Measurements from ENCODE around the gene DOCK11. TPM values are rescaled to one million over a fixed set of nuclear protein-coding genes. Genes with fewer than 3 reads are reported as not detected.
A peak's percentile ranks its signal among the peaks of the same experiment; 100 is the strongest.
"Not testable (repeated sequence)": the region's sequence is repeated elsewhere in the genome, so short reads cannot be mapped to it uniquely, and the experiment has no call there.

DOCK11 gene
- total RNA-seq, 2 experiments from 2014 or later = 47.5 to 50.4 TPM

DNA sequence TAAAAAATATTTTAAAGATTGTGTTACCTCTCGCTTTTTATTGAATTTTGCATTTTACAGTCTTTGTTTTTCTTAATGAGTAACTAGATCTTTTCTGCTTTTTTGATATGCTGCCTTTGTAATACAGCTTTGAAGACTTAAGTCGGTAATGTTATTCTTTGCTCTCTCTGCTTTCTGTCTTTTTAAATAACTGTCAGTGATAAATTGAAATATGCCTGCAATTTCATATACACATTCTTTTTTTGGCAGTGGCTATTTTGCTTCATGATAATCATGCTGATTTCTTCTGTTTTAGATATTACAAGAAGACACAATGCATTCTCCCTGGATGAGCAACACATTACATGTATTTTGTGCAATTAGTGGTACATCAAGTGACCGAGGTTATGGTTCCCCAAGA lies 189.8 kb downstream of the DOCK11 start:
- DNase-seq = no peak
- H3K27ac Mint-ChIP-seq = no peak overlapping the region
- peaks cover 12% of the 10 kb centered on the region for H3K36me3 Mint-ChIP-seq
- peaks cover 1% of the 10 kb centered on the region for H3K4me1 Mint-ChIP-seq (ENCODE audit: low read depth)
- H3K4me3 Mint-ChIP-seq = no peak overlapping the region
- CTCF ChIA-PET = no interaction called here
- no peaks in the 10 kb centered on the region for H3K9me3 Mint-ChIP-seq
- POLR2A ChIA-PET = no interaction called here
- H3K27me3 Mint-ChIP-seq = no peaks in the 10 kb centered on the region
- intact Hi-C loops (cut with micrococcal nuclease) = no loop called here

DNA sequence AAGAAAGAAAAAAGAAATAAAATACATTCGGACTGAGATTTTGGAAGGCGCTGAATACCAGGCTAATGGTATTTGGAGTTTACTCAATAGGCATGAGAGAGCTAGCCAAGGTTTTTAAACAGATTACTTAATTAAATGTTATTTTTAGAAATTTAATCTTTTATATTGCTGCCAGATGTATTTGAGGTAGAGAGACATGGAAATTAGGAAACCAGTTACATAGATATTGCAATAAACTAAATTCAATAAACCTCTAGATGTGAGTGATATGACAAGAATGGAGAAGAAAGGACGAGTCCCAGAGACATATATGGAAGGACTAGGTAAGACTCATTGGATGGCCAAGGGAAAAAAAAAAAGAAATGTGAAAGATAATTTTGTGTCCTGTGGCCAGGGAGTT lies 193.3 kb downstream of the DOCK11 start:
- no peak overlapping the region for H3K27ac Mint-ChIP-seq
- DNase-seq = no peak

GRCh38 chrX:118693843-118694242 lies 198.2 kb downstream of the DOCK11 start:
- intact Hi-C loops (cut with micrococcal nuclease) = no loop called here
- no peaks in the 10 kb centered on the region for H3K9me3 Mint-ChIP-seq
- H3K4me3 Mint-ChIP-seq = no peak overlapping the region
- peaks cover 4% of the 10 kb centered on the region for H3K36me3 Mint-ChIP-seq
- ChIA-PET CTCF (no interaction called here), POLR2A (no interaction called here)
- H3K4me1 Mint-ChIP-seq (ENCODE audit: low read depth) = peaks cover 1% of the 10 kb centered on the region
- H3K27ac Mint-ChIP-seq = no peak overlapping the region
- no peaks in the 10 kb centered on the region for H3K27me3 Mint-ChIP-seq
- DNase-seq = no peak

More for the DNA sequence above, 193.3 kb downstream of the DOCK11 start:
- Mint-ChIP-seq H3K36me3 (peaks cover 10% of the 10 kb centered on the region), H3K9me3 (no peaks in the 10 kb centered on the region), H3K4me3 (no peak overlapping the region), H3K4me1 (ENCODE audit: low read depth) (peaks cover 1% of the 10 kb centered on the region), H3K27me3 (no peaks in the 10 kb centered on the region)
- intact Hi-C loops (cut with micrococcal nuclease) = no loop called here
- CTCF ChIA-PET = no interaction called here
- POLR2A ChIA-PET = no interaction called here

GRCh38 chrX:118694638-118695037 lies 199.0 kb downstream of the DOCK11 start:
- POLR2A ChIA-PET = no interaction called here
- CTCF ChIA-PET = no interaction called here
- Mint-ChIP-seq H3K27me3 (no peaks in the 10 kb centered on the region), H3K9me3 (no peaks in the 10 kb centered on the region), H3K4me3 (no peak overlapping the region), H3K36me3 (peaks cover 2% of the 10 kb centered on the region), H3K4me1 (ENCODE audit: low read depth) (no peaks in the 10 kb centered on the region), H3K27ac (no peak overlapping the region)
- intact Hi-C loops (cut with micrococcal nuclease) = no loop called here
- DNase-seq = no peak

DNA sequence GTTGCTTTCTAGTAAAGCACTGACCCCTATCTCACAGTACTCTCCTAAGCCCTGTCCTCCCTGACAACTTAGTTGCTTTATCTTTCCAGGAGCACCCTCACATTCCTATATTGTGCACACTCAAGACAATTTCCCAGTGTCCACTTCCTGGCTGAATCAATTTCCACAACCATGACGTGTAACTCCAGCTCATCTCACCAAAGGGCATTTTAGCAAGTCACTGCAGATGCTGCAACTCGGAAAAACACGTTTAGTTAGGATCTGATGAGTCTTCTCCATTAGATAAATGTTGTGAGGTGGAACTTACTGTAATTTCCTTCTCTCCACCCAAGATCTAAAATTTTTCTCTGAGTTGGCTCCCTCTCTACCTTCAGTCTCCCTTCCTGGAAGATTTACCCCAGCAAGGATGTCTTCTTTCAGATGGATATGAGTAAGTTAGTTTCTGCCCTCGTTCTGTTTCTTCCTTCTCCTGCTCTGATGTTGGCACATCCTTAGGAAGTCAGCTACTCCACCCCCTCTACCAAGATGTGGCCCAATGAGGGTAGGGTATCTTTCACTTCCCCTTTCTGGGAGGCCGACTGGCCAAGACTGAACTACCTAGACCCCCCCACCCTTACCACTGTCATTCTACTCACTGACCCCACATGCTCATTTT lies 203.0 kb downstream of the DOCK11 start:
- H3K27me3 Mint-ChIP-seq = no peaks in the 10 kb centered on the region
- no peak for DNase-seq
- POLR2A ChIA-PET = no interaction called here
- no peak overlapping the region for H3K4me3 Mint-ChIP-seq
- peaks cover 7% of the 10 kb centered on the region for H3K4me1 Mint-ChIP-seq (ENCODE audit: low read depth)
- H3K36me3 Mint-ChIP-seq = no peaks in the 10 kb centered on the region
- intact Hi-C loops (cut with micrococcal nuclease) = no loop called here
- H3K9me3 Mint-ChIP-seq = no peaks in the 10 kb centered on the region
- H3K27ac Mint-ChIP-seq = peak overlapping the region; percentile 7
- CTCF ChIA-PET = no interaction called here

DNA sequence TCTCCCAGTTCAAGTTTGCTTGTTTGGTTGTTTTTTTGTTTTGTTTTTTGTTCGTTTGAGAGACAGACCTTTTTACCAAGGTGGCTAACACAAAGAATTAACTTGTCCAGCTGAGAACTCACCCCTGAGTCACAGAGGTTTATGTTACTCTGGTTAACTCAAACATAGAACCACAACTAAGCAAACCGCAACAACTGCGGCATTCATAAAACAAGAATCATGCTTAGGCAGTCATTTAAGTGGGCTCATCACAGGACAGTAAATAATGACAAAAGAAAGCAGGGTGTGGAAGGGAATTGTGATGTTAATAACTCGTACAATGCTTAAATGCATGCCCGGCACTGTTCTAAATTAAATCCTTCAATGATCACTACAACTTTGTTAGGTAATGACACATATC lies 207.1 kb downstream of the DOCK11 start:
- Mint-ChIP-seq H3K27ac (no peak overlapping the region), H3K36me3 (no peaks in the 10 kb centered on the region), H3K4me1 (ENCODE audit: low read depth) (peaks cover 7% of the 10 kb centered on the region), H3K4me3 (no peak overlapping the region), H3K27me3 (no peaks in the 10 kb centered on the region), H3K9me3 (no peaks in the 10 kb centered on the region)
- CTCF ChIA-PET = no interaction called here
- DNase-seq = no peak
- intact Hi-C loops (cut with micrococcal nuclease) = no loop called here
- POLR2A ChIA-PET = no interaction called here

DNA sequence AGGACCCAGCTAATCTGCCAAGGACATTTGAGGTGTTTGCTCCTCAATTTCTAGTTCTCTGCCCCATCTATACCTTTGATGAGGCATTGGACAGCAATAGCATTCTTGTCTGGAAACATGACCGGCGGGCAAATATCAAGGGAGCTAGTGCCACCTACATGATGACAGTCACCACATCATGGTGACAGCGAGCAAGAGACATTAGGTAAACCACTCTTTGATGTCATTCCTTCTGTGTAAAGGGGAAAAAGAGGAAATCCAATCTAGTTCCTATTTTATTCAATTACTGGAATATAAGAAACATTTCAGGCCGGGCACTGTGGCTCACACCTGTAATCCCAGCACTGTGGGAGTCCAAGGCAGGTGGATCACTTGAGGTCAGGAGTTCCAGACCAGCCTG lies 211.1 kb downstream of the DOCK11 start:
- POLR2A ChIA-PET = no interaction called here
- intact Hi-C loops (cut with micrococcal nuclease) = no loop called here
- H3K4me3 Mint-ChIP-seq = no peak overlapping the region
- CTCF ChIA-PET = no interaction called here
- H3K4me1 Mint-ChIP-seq (ENCODE audit: low read depth) = peaks cover 11% of the 10 kb centered on the region
- H3K27me3 Mint-ChIP-seq = no peaks in the 10 kb centered on the region
- no peaks in the 10 kb centered on the region for H3K36me3 Mint-ChIP-seq
- H3K9me3 Mint-ChIP-seq = no peaks in the 10 kb centered on the region
- no peak overlapping the region for H3K27ac Mint-ChIP-seq
- DNase-seq = no peak

DNA sequence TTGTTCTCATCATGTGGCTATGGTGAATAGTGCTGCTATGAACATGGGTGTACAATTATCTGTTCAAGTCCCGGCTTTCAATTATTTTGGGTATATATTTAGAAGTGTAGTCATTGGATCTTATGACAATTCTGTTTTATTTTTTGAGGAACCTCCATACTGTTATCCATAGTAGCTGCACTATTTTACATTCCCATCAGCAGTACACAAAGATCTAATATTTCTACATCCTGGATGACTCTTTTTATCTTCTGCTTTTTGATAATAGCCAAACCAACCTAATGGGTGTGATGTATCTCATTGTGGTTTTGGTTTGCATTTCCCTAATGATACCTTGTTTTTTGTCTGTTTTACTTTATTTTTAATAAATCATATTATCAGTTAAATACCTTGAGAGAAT lies 218.9 kb downstream of the DOCK11 start:
- no peaks in the 10 kb centered on the region for H3K36me3 Mint-ChIP-seq
- no peaks in the 10 kb centered on the region for H3K9me3 Mint-ChIP-seq
- peaks cover 4% of the 10 kb centered on the region for H3K27me3 Mint-ChIP-seq
- CTCF ChIA-PET = no interaction called here
- no peaks in the 10 kb centered on the region for H3K4me1 Mint-ChIP-seq (ENCODE audit: low read depth)
- POLR2A ChIA-PET = no interaction called here
- no peak overlapping the region for H3K27ac Mint-ChIP-seq
- DNase-seq = no peak
- no peak overlapping the region for H3K4me3 Mint-ChIP-seq
- intact Hi-C loops (cut with micrococcal nuclease) = no loop called here

GRCh38 chrX:118715917-118716316 lies 220.3 kb downstream of the DOCK11 start:
- CTCF ChIA-PET; DNase-seq; intact Hi-C loops (cut with micrococcal nuclease); H3K27me3 Mint-ChIP-seq; H3K36me3 Mint-ChIP-seq; H3K9me3 Mint-ChIP-seq; H3K27ac Mint-ChIP-seq; H3K4me1 Mint-ChIP-seq (ENCODE audit: low read depth); POLR2A ChIA-PET; H3K4me3 Mint-ChIP-seq: not testable (repeated sequence)

DNA sequence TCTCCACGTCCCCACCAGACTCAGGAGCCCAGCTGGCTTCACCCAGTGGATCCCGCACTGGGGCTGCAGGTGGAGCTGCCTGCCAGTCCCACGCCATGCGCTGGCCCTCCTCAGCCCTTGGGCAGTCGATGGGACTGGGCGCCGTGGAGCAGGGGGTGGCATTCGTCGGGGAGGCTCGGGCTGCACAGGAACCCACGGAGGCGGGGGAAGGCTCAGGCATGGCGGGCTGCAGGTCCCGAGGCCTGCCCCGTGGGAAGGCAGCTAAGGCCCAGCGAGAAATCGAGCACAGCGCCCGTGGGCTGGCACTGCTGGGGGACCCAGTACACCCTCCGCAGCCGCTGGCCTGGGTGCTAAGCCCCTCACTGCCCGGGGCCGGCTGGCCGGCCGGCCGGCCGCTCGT lies 221.2 kb downstream of the DOCK11 start:
- DNase-seq; CTCF ChIA-PET; H3K4me1 Mint-ChIP-seq (ENCODE audit: low read depth); H3K4me3 Mint-ChIP-seq; H3K9me3 Mint-ChIP-seq; H3K27me3 Mint-ChIP-seq; H3K36me3 Mint-ChIP-seq; POLR2A ChIA-PET; H3K27ac Mint-ChIP-seq; intact Hi-C loops (cut with micrococcal nuclease): not testable (repeated sequence)

DNA sequence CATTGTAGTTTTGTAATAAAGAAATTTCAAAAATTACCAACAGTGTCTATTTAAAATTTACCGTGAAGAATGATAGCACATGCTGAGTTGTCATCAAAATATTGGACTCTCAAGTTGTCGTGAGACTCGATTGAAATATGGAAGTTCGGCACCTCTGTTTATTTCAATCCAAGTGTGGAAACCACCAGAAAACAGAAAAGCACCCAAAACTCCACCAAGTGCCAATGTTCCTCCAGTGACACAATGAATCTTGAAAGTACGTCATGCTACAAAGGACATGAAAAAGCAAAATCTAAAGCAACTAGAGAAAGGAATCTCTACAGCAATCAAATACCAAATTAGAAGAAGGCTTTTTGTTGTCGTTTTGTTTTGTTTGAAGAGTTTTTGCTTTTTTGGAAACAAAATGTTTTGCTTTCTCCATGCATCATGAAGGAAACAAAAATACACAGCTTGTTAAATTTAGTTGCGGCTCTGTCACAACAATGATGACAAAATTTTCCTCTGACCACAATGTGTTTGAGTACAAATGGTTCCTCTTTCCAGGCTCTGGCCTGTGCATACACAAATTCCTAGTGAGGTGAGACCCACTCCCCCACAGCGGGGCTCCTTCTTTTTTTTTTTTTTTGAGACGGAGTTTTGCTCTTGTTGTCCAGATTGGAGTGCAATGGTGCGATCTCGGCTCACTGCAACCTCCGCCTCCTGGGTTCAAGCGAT lies 222.2 kb downstream of the DOCK11 start:
- Mint-ChIP-seq H3K36me3 (no peaks in the 10 kb centered on the region), H3K27ac (no peak overlapping the region), H3K4me1 (ENCODE audit: low read depth) (no peaks in the 10 kb centered on the region), H3K27me3 (peaks cover 4% of the 10 kb centered on the region), H3K9me3 (no peaks in the 10 kb centered on the region), H3K4me3 (no peak overlapping the region)
- intact Hi-C loops (cut with micrococcal nuclease) = no loop called here
- ChIA-PET CTCF (no interaction called here), POLR2A (no interaction called here)
- no peak for DNase-seq

DNA sequence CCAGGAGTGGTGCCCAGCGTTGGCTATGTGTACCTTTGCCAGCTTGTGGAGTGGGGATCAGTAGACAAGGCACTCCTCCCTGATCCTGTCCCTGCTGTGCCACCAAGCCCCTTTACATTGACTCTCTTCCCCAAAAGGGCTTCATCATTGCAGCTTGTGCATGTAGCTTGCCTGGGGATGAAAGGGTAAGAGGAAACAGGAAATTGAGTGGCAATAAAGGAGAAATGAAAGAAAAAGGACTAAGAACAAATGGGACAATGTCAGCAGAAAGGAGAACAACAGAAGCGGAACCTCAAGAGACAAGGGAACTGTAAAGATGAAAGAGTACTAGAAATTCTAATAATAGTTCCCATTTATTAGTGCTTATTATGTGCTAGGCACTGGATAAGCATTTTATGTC lies 223.1 kb downstream of the DOCK11 start:
- Mint-ChIP-seq H3K4me3 (no peak overlapping the region), H3K27ac (no peak overlapping the region), H3K4me1 (ENCODE audit: low read depth) (no peaks in the 10 kb centered on the region), H3K27me3 (peaks cover 4% of the 10 kb centered on the region), H3K36me3 (no peaks in the 10 kb centered on the region), H3K9me3 (no peaks in the 10 kb centered on the region)
- CTCF ChIA-PET = no interaction called here
- DNase-seq = no peak
- POLR2A ChIA-PET = no interaction called here
- intact Hi-C loops (cut with micrococcal nuclease) = no loop called here

DNA sequence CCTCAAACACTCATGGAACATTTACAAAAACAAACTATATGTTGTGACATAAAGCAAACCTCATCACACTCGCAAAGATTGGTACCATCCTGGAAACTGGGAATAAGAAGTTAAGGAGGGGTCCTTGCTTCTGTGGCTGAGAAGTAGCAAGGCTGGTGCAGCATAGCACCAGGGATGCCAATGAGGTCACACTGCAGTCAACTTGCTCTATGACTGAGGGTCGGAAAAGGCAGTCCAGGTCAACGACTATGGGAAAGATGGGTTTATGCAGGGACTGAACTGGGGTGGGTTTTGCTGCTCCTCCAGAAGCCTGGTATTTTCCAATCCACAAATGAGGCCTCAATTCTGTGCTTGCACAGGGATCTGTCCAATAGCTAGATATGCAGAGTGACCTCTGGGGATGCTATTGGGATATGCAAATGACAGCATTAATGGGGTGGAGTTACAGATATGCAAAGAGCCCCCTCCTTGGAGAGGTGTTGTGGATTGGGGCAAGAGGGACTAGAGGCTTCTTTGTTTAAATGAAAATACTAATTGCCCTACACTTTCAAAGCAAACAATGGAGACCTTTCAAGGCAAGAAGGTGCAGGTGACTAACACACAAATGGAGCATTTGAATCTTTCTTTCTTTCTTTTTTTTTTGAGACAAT lies 224.6 kb downstream of the DOCK11 start:
- CTCF ChIA-PET = no interaction called here
- H3K4me1 Mint-ChIP-seq (ENCODE audit: low read depth) = peaks cover 2% of the 10 kb centered on the region
- H3K36me3 Mint-ChIP-seq = no peaks in the 10 kb centered on the region
- no peak for DNase-seq
- H3K27me3 Mint-ChIP-seq = peaks cover 4% of the 10 kb centered on the region
- no peak overlapping the region for H3K27ac Mint-ChIP-seq
- intact Hi-C loops (cut with micrococcal nuclease) = no loop called here
- H3K4me3 Mint-ChIP-seq = no peak overlapping the region
- POLR2A ChIA-PET = no interaction called here
- H3K9me3 Mint-ChIP-seq = no peaks in the 10 kb centered on the region

Data from activated CD4-positive, alpha-beta memory T cell treated with anti-CD3 and anti-CD28 coated beads for 36 hours (primary cell).